GM12865 (cell line): Measurements from ENCODE around the gene UST.

Experiments
- DNase-seq: peaks from one replicate; pipeline ENCODE4 v3.0.0; 2010; ENCODE audit warnings: low read depth
- H3K4me3 ChIP-seq: 2 replicates; pipeline ENCODE4 v1.5.1; 2011; ENCODE audit warnings: mild to moderate bottlenecking, low read depth, low read length, control low read depth
- CTCF ChIP-seq: IDR thresholded peaks from 2 replicates; pipeline ENCODE4 v1.5.1; 2011; ENCODE audit warnings: low read length, control low read depth, low read depth, inconsistent platforms; ENCODE audit not compliant: insufficient read depth; ENCODE audit errors: missing control alignments

The UST gene

GRCh38 chr6:149108749-149109100 lies 361.9 kb downstream of the UST start:
- DNase-seq, result no peak
- no peak overlapping the region for H3K4me3 ChIP-seq
- TF ChIP-seq CTCF, result no peak

- no peak for TF ChIP-seq CTCF
- peak; percentile 68 for DNase-seq
- H3K4me3 ChIP-seq, result no peak overlapping the region
Measured at GRCh38 chr6:149109397-149110070, 362.7 kb downstream of the UST start.

GRCh38 chr6:149111556-149112115 lies 364.8 kb downstream of the UST start:
- no peak for TF ChIP-seq CTCF
- H3K4me3 ChIP-seq, result no peak overlapping the region
- DNase-seq, result no peak

GRCh38 chr6:149112976-149113375 lies 366.1 kb downstream of the UST start:
- no peak overlapping the region for H3K4me3 ChIP-seq
- peak; percentile 74 for DNase-seq
- no peak for TF ChIP-seq CTCF

GRCh38 chr6:149114167-149114566 lies 367.3 kb downstream of the UST start:
- TF ChIP-seq CTCF, result no peak
- no peak overlapping the region for H3K4me3 ChIP-seq
- no peak for DNase-seq

- no peak for DNase-seq
- H3K4me3 ChIP-seq, result no peak overlapping the region
- no peak for TF ChIP-seq CTCF
Measured at GRCh38 chr6:149118737-149119653, 372.2 kb downstream of the UST start.
